Sigmoid colon (tissue), 4 donors: Measurements from ENCODE around the gene LHX2.

Experiments
- EP300 ChIP-seq, 4 donors: sonication (generic); formaldehyde crosslinking; IDR thresholded peaks; one replicate each; pipeline ENCODE4 v1.6.1; 2017; ENCODE audit warnings: antibody characterized with exemption in 4 of 4
- POLR2AphosphoS5 ChIP-seq, 4 donors: sonication (generic); formaldehyde crosslinking; IDR thresholded peaks; one replicate each; pipeline ENCODE4 v1.6.1; 2017; ENCODE audit warnings: antibody characterized with exemption in 4 of 4
- TF ChIP-seq, protein P1 (sequence below), 4 experiments: fragments of 450-650 bp in 3 of 4; fragments of 200-600 bp in 1 of 4; IDR thresholded peaks; one replicate each; pipeline ENCODE4 v1.5.1; 2016 to 2019; ENCODE audit warnings: antibody characterized with exemption in 4 of 4, mild to moderate bottlenecking in 3 of 4, moderate library complexity in 2 of 4

GRCh38 chr9:123984802-123985201, 26.8 kb upstream of the LHX2 start:
- TF ChIP-seq, protein P1, sequence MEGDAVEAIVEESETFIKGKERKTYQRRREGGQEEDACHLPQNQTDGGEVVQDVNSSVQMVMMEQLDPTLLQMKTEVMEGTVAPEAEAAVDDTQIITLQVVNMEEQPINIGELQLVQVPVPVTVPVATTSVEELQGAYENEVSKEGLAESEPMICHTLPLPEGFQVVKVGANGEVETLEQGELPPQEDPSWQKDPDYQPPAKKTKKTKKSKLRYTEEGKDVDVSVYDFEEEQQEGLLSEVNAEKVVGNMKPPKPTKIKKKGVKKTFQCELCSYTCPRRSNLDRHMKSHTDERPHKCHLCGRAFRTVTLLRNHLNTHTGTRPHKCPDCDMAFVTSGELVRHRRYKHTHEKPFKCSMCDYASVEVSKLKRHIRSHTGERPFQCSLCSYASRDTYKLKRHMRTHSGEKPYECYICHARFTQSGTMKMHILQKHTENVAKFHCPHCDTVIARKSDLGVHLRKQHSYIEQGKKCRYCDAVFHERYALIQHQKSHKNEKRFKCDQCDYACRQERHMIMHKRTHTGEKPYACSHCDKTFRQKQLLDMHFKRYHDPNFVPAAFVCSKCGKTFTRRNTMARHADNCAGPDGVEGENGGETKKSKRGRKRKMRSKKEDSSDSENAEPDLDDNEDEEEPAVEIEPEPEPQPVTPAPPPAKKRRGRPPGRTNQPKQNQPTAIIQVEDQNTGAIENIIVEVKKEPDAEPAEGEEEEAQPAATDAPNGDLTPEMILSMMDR (IDR thresholded peaks at IDR 0.05), result no peak
- peak in 1 of 4 donors; percentile 19 for TF ChIP-seq POLR2AphosphoS5 (IDR thresholded peaks at IDR 0.05)
- TF ChIP-seq EP300 (IDR thresholded peaks at IDR 0.05), result no peak
